Breast epithelium (tissue), 3 donors: ENCODE results near the gene RABGAP1L.

Experiments
- CTCF ChIP-seq, 3 donors: fragments of 450-650 bp; IDR thresholded peaks; one replicate each; pipeline ENCODE4 v1.5.1; 2016 to 2017; ENCODE audit warnings: antibody characterized with exemption in 3 of 3, mild to moderate bottlenecking in 3 of 3, moderate library complexity in 3 of 3
- POLR2AphosphoS5 ChIP-seq, 3 donors: sonication (generic); formaldehyde crosslinking; IDR thresholded peaks; one replicate each; pipeline ENCODE4 v1.6.1; 2017; ENCODE audit warnings: antibody characterized with exemption in 3 of 3

GRCh38 chr1:174519844-174520243 is 360.5 kb downstream of the RABGAP1L start:
- no peak for TF ChIP-seq CTCF (IDR thresholded peaks at IDR 0.05)
- TF ChIP-seq POLR2AphosphoS5 (IDR thresholded peaks at IDR 0.05): no peak
